SK-N-MC (cell line): Measurements from ENCODE around the gene ITPRID1.

Source experiments
- DNase-seq: peaks from one replicate; pipeline ENCODE4 v3.0.0-alpha.2; 2011; ENCODE audit warnings: low read depth, low spot score
- H3K27ac ChIP-seq: fragments of 200-600 bp; sonication (generic); 2 replicates; pipeline ENCODE4 v1.5.1; 2016; ENCODE audit warnings: mixed run types
- H3K36me3 ChIP-seq: fragments of 200-600 bp; sonication (generic); 2 replicates; pipeline ENCODE4 v1.6.1; 2017; ENCODE audit warnings: antibody characterized with exemption, low read length, mixed read lengths; ENCODE audit not compliant: insufficient read depth
- H3K4me3 ChIP-seq: fragments of 200-600 bp; sonication (generic); 2 replicates; pipeline ENCODE4 v1.5.1; 2016
- H3K9ac ChIP-seq: fragments of 200-600 bp; sonication (generic); 2 replicates; pipeline ENCODE4 v1.8.0; 2017; ENCODE audit warnings: mixed run types, mixed read lengths; ENCODE audit not compliant: insufficient read length
- H3K9me3 ChIP-seq: fragments of 200-600 bp; sonication (generic); 2 replicates; pipeline ENCODE4 v1.6.1; 2017; ENCODE audit warnings: low read depth, mild to moderate bottlenecking, antibody characterized with exemption, low read length, moderate library complexity, mixed read lengths
- EZH2 ChIP-seq: fragments of 200-600 bp; sonication (generic); IDR thresholded peaks from one replicate; pipeline ENCODE4 v1.6.1; 2017; ENCODE audit warnings: antibody characterized with exemption
- FOXP2 ChIP-seq: optimal IDR thresholded peaks from 2 replicates; pipeline ENCODE3; 2011; ENCODE audit warnings: mild to moderate bottlenecking, moderate library complexity; ENCODE audit not compliant: insufficient read depth; ENCODE audit errors: extremely low read length, control extremely low read depth
- POLR2AphosphoS5 ChIP-seq: IDR thresholded peaks from 2 replicates; pipeline ENCODE4 v1.6.1; 2012; ENCODE audit warnings: mild to moderate bottlenecking, low read depth, low read length, borderline replicate concordance

Gene ITPRID1

GRCh38 chr7:31664890-31665289 lies 151.0 kb downstream of the ITPRID1 start:
- Histone ChIP-seq H3K4me3 (no peak overlapping the region), H3K27ac (no peak overlapping the region), H3K9me3 (no peaks in the 10 kb centered on the region), H3K9ac (no peak overlapping the region), H3K36me3 (no peaks in the 10 kb centered on the region)
- TF ChIP-seq FOXP2, result no peak
- no peak for TF ChIP-seq POLR2AphosphoS5
- TF ChIP-seq EZH2, result no peak
- DNase-seq, result no peak

GRCh38 chr7:31665546-31665945 lies 151.7 kb downstream of the ITPRID1 start:
- no peaks in the 10 kb centered on the region for H3K36me3 ChIP-seq
- H3K9me3 ChIP-seq, result no peaks in the 10 kb centered on the region
- H3K27ac ChIP-seq, result no peak overlapping the region
- no peak overlapping the region for H3K9ac ChIP-seq
- no peak overlapping the region for H3K4me3 ChIP-seq
- DNase-seq, result no peak
- no peak for TF ChIP-seq POLR2AphosphoS5

GRCh38 chr7:31669461-31669860 lies 155.6 kb downstream of the ITPRID1 start:
- Histone ChIP-seq H3K36me3 (no peaks in the 10 kb centered on the region), H3K9ac (no peak overlapping the region), H3K4me3 (no peak overlapping the region), H3K9me3 (no peaks in the 10 kb centered on the region), H3K27ac (no peak overlapping the region)
- no peak for DNase-seq
- no peak for TF ChIP-seq POLR2AphosphoS5
- TF ChIP-seq FOXP2, result no peak
- TF ChIP-seq EZH2, result no peak

GRCh38 chr7:31679574-31680305 lies 165.8 kb downstream of the ITPRID1 start:
- TF ChIP-seq EZH2 (no peak), POLR2AphosphoS5 (no peak), FOXP2 (no peak)
- H3K9me3 ChIP-seq, result no peaks in the 10 kb centered on the region
- peak overlapping the region; percentile 23 for H3K9ac ChIP-seq
- H3K27ac ChIP-seq, result peak overlapping the region; percentile 70; the same call in 1 of the 2 replicates
- no peak for DNase-seq
- H3K36me3 ChIP-seq, result no peaks in the 10 kb centered on the region
- H3K4me3 ChIP-seq, result peak overlapping the region; percentile 29

GRCh38 chr7:31683445-31684225 lies 169.7 kb downstream of the ITPRID1 start:
- Histone ChIP-seq H3K9ac (no peak overlapping the region), H3K9me3 (no peaks in the 10 kb centered on the region), H3K27ac (no peak overlapping the region), H3K4me3 (no peak overlapping the region), H3K36me3 (no peaks in the 10 kb centered on the region)
- no peak for TF ChIP-seq FOXP2
- TF ChIP-seq EZH2, result no peak
- TF ChIP-seq POLR2AphosphoS5, result no peak
- no peak for DNase-seq

GRCh38 chr7:31687024-31687748 lies 173.3 kb downstream of the ITPRID1 start, which contains the start of gene PPP1R17:
Gene PPP1R17 (plus strand): TSS chr7:31687215. CDS start chr7:31692442, 5,227 bp downstream.
- H3K4me3 ChIP-seq, result no peak within 1 kb of the TSS
- no peak for DNase-seq
- TF ChIP-seq EZH2 (no peak), FOXP2 (no peak), POLR2AphosphoS5 (no peak)
- H3K36me3 ChIP-seq, result no peaks in the 10 kb centered on the region
- no peaks in the 10 kb centered on the region for H3K9me3 ChIP-seq
- no peak within 1 kb of the TSS for H3K9ac ChIP-seq
- H3K27ac ChIP-seq, result no peak within 1 kb of the TSS

- TF ChIP-seq EZH2 (no peak), FOXP2 (no peak)
These were observed 174.5 kb downstream of the ITPRID1 start for GRCh38 chr7:31688372-31688771.

GRCh38 chr7:31688996-31689395 lies 175.1 kb downstream of the ITPRID1 start:
- H3K9me3 ChIP-seq, result no peaks in the 10 kb centered on the region
- no peaks in the 10 kb centered on the region for H3K36me3 ChIP-seq
- no peak overlapping the region for H3K9ac ChIP-seq
- H3K4me3 ChIP-seq, result no peak overlapping the region
- TF ChIP-seq EZH2 (no peak), FOXP2 (no peak), POLR2AphosphoS5 (no peak)
- H3K27ac ChIP-seq, result no peak overlapping the region
- no peak for DNase-seq

More at GRCh38 chr7:31688372-31688771, 174.5 kb downstream of the ITPRID1 start:
- no peak for DNase-seq
- Histone ChIP-seq H3K9me3 (no peaks in the 10 kb centered on the region), H3K4me3 (no peak overlapping the region), H3K9ac (no peak overlapping the region), H3K27ac (no peak overlapping the region), H3K36me3 (no peaks in the 10 kb centered on the region)
